HG02938 (cell line): ENCODE results near the gene TINAGL1.
"Not testable (repeated sequence)": the region's sequence is repeated elsewhere in the genome, so short reads cannot be mapped to it uniquely, and the experiment has no call there.

Experiments
- ATAC-seq: cut with Tn5 transposase; IDR thresholded peaks from one replicate; pipeline ENCODE4 v1.9.1; 2021; ENCODE audit warnings: mild to moderate bottlenecking, moderate library complexity; ENCODE audit not compliant: unreplicated experiment

Gene TINAGL1

DNA sequence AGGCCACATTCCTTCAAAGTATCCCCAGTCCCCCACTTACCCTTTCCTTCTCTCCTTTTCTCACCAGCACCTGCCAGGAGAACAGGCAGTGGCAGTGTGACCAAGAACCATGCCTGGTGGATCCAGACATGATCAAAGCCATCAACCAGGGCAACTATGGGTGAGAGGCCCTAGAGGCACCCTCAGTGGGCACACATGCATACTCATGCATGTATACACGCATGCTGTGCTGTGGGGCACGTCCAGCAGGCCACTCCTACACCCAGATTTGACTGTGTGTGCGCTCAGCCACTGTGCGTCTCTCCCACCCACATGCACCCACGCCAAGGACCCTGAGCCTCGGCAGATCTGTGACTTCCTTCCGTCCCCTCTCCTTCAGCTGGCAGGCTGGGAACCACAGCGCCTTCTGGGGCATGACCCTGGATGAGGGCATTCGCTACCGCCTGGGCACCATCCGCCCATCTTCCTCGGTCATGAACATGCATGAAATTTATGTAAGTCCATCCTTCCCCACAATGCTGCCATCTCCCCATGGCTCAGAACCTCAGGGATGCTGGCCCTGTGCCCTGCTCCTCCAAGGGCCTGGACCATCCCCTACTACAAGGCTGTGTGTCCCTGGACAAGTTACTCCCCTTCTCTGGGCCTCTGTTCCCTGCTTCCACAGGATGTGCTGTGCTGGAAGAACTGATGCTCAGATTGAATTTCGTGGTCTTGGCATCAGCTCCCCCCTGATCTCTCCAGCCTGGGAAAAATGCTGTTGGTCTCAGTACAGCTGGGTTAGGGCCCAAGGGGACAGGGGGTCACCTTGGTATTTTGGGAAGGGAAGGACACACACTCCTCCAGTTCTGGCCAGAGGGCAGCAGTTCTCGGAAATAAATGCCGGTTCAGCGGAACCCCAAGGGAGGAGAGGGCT is 7.0 kb downstream of the TINAGL1 start:
- ATAC-seq, result no peak

DNA sequence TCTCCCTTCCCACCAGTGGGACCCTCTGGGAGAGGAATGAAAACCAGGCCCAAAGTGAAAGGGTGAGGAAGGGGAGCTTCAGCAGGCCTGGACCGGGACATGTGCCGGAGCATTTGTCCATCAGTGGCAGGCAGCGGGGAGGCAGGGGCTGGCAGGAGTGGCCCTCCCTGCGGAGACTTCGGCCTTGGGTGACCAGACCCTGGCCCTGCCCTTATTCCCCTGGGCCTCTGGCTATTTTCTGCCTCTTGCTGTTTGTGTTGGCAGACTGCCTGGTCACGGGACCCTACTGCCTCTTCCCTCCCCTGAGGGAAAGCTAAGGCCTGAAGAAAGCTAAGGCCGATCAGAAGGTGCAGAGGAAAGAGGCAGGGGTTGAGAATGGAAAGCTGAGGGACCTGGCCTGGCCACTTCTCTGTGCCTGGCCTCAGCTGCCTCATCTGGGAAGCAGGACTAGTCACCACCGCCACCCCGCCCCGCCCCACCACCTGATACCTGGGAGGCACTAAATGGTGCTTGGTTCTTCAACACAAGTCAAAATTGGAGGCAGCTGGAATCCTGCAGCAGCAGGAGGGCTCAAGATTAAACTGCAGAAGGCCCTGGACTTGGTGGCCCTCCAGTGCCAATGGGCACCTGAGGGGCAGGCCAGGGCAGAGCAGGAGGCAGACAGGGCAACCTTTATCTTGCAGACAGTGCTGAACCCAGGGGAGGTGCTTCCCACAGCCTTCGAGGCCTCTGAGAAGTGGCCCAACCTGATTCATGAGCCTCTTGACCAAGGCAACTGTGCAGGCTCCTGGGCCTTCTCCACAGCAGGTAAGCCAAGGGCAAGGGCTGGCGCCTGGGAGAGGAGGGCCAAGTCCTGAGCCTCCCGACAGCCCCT is 7.9 kb downstream of the TINAGL1 start:
- ATAC-seq, result no peak

GRCh38 chr1:31584869-31585735 is 8.8 kb downstream of the TINAGL1 start:
- ATAC-seq, result no peak

DNA sequence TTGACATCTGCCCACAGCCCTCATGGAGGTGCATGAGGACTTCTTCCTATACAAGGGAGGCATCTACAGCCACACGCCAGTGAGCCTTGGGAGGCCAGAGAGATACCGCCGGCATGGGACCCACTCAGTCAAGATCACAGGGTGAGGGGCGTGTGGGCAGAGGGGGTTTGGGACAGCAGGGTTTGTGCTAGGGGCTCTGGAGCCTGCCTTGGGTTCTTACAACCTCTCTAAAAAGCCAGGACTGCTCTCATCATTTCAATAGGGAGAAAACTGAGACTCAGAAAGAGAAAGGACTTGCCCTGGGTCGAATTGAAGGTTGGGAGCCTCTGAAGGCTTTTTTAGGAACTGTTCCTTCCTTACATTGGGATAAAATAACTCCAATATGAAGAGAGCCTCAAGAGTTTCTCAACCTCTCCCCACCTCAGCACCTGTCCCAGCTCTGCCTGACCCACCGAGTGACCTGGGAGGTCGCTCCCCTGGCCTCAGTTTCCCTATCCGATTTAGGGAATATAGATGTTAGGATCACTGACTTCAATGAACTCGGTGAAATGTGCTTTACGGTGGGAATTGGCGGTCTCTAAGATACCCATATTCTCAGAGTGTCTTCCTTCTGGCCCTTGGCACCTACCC is 9.5 kb downstream of the TINAGL1 start:
- ATAC-seq, result no peak

DNA sequence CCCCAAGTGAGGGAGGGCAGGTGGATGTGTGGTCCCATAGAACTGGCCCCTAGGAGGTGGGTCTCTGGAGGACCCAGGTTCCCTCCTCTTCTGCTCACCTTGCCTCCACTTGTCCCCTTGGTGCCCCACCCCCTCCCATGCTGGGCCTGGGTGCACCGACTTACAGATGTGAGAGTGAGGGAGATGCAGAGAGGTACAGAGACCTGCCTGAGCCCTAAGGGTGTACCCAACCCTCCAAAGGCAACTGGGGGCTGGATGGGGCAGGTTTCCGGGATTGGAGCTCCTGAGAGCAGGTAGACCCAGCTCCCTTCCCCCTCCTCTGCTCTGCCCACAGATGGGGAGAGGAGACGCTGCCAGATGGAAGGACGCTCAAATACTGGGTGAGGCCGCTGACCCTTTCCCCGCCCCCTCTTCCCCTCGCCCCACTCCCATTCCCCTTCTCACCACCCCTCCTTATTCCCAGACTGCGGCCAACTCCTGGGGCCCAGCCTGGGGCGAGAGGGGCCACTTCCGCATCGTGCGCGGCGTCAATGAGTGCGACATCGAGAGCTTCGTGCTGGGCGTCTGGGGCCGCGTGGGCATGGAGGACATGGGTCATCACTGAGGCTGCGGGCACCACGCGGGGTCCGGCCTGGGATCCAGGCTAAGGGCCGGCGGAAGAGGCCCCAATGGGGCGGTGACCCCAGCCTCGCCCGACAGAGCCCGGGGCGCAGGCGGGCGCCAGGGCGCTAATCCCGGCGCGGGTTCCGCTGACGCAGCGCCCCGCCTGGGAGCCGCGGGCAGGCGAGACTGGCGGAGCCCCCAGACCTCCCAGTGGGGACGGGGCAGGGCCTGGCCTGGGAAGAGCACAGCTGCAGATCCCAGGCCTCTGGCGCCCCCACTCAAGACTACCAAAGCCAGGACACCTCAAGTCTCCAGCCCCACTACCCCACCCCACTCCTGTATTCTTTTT is 10.3 kb downstream of the TINAGL1 start:
- ATAC-seq, result no peak

DNA sequence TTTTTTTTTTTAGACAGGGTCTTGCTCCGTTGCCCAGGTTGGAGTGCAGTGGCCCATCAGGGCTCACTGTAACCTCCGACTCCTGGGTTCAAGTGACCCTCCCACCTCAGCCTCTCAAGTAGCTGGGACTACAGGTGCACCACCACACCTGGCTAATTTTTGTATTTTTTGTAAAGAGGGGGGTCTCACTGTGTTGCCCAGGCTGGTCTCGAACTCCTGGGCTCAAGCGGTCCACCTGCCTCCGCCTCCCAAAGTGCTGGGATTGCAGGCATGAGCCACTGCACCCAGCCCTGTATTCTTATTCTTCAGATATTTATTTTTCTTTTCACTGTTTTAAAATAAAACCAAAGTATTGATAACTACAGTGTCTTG is 11.0 kb downstream of the TINAGL1 start:
- ATAC-seq, result not testable (repeated sequence)

DNA sequence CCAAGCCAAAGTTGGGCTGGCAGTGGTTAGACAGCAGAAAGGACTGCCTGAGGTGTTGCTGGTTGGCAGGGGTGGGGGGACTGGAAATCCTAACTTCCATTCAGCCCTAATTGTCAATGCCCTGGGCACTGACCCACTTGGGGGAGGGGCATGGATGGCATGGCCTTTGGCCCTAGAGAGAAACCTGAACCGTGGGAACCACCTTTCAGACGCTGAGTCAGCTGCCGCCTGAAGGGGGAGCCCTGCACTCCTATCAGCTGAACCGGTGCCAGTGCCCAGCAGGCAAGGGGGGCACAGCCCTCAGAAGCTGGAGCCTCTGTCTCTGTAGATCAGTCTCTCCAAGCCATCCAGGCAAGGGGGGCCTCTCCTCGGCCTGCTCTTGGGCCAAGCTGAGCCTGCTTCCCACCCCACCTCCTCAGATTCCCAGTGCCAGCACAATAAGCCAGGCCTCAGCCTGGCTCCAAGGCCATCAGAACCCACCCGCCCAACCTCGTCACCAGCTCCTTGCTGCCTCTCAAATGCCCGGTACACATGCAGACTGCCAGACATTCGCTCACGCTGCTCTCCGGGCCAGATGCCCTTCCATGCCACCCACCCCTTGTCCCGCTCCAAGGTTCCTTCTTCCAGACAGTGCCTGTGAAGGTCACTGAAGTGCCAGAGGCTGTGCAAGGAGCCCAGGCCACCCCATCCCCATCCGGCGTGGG is 11.6 kb downstream of the TINAGL1 start:
- ATAC-seq, result no peak

GRCh38 chr1:31588751-31589515 is 12.6 kb downstream of the TINAGL1 start:
- no peak for ATAC-seq

GRCh38 chr1:31591425-31592093 is 15.2 kb downstream of the TINAGL1 start:
- no peak for ATAC-seq

GRCh38 chr1:31592132-31592531 is 15.8 kb downstream of the TINAGL1 start:
- no peak for ATAC-seq

- ATAC-seq, result no peak
These were observed 16.9 kb downstream of the TINAGL1 start for GRCh38 chr1:31593136-31593665.

- no peak for ATAC-seq
These were observed 17.7 kb downstream of the TINAGL1 start for GRCh38 chr1:31593770-31594632.

GRCh38 chr1:31595836-31596736 is 19.8 kb downstream of the TINAGL1 start:
- ATAC-seq, result no peak

- no peak for ATAC-seq
These were observed 20.4 kb downstream of the TINAGL1 start for GRCh38 chr1:31596737-31597097.

DNA sequence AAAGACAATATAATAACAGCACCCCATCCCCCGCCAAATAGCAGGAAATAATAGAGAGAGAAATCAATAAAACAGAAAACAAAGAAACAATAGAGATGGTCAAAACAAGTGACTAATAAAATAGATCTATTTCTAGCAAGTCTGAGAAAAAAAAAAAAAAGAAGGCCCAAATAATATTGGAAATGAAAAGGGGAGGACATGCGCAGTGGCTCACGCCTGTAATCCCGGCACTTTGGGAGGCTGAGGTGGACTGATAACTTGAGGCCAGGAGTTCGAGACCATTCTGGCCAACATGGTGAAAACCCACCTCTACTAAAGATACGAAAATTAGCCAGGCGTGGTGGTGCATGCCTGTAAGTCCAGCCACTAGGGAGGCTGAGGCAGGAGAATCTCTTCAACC is 22.7 kb downstream of the TINAGL1 start:
- no peak for ATAC-seq
